T follicular helper cell (primary cell): Measurements from ENCODE around the gene ZFP37.
A peak's percentile ranks its signal among the peaks of the same experiment; 100 is the strongest.
"Not testable (repeated sequence)": the region's sequence is repeated elsewhere in the genome, so short reads cannot be mapped to it uniquely, and the experiment has no call there.

ENCODE experiments used
- DNase-seq: peaks from one replicate; pipeline ENCODE4 v3.0.0-alpha.2; 2020; ENCODE audit warnings: low read depth
- total RNA-seq, 2 experiments: gene quantifications; one replicate each; lab custom pipeline; 2026; lab: John Stamatoyannopoulos, UW

ZFP37 gene
- total RNA-seq: 4.8 to 8.6 reads per million in 2 experiments

DNA sequence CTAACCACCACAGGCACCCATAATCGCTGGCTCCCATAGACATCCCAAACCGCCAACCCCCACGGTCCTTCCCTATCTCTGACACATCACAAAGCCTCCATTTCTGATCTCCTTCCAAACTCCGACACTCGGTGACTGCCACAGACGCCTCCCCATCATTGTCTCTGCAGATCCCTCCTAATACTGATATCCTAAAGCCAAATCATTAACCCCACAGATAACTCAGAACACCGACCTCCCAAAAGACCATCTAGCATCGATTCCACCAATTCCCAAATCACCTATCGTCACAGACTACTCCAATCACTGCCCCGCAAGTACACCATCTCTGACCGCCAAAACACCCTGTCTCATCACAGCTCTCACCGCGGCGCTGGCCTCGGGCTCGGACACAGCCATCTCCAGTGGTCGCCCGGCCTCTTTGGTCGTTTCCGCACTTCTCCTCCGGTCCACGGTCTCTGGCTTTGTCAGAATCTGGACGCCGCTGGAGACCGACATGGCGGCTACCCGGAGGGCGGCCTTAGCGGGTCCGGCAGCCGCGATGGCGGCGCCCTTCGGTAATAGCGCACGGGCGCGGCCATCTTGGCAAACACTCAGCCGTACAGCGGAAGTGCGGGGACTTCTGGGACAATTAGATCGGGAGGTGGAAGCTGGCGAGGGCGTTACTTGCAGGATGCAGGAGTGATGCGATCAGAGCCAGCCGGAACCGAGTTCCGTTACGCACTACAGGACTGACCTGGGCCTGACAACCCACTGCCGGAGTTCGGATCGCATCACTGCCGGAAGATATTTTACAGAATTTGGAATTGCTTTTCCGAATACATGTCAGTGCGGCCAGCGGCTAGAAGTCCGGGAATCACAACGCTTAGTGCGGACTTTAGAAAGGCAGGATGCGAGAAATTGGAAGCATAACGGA is at the start of gene ZFP37:
Gene ZFP37, minus strand, starts transcription at position 534 of the 916 bp plus-strand sequence. Its CDS starts 36 bp downstream, at position 498.
- DNase-seq: peak; percentile 40

DNA sequence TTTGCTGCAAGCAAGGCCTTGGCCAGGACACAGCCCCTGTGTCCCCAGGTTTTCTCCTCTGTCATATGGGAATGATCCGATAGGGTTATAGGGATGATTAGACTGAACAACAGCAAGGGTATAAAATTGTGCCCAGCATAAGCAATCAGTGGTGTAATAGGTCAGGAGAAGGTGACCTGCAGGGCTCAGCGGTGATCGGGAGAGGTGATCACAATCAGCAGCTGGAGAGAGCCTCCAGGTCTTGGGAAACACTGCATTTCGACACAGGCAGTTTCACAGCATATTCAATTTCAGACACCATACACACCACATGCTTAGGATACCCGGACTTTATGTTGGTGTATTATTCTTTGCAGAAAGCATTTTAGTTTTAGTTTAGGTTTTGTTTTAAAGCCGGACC is 48.8 kb upstream of the ZFP37 start:
- not testable (repeated sequence) for DNase-seq

DNA sequence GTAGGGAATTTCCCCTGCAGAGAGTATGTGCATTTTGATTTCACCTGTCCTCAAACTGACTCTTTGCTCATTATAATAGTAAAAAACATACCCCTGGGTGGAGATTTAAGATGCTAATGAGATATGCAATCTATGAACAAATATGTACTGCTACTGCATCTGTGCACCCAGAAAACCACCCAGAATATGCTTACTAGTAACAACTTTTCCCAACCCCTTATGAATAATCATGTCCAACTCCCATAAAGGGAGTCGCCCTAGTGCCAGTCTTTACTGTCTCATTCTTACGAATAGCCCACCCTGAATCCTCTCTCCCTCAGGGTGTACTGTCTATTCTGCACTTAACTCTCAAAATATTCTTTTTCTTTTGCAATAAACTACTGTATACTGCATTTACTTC is 39.0 kb upstream of the ZFP37 start:
- no peak for DNase-seq

DNA sequence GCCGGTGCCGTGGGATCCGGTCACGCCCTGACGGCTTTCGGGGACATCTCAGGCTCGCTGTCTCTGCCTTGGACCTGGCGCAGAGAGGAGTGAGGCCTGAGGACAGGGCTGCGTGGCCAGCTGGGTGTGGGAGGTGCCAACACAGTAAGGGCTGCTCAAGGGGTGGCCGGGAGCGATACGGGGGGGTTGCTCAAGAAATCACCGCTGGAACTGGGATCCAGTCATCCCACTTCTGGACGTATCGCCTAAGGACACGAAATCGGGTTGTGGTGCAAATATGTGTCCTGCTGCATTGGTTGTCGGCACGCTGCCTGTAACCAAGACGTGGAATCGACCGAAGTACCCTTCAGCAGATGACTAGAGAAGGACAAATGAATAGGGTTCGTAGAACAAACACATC is 33.4 kb upstream of the ZFP37 start:
- DNase-seq: not testable (repeated sequence)

DNA sequence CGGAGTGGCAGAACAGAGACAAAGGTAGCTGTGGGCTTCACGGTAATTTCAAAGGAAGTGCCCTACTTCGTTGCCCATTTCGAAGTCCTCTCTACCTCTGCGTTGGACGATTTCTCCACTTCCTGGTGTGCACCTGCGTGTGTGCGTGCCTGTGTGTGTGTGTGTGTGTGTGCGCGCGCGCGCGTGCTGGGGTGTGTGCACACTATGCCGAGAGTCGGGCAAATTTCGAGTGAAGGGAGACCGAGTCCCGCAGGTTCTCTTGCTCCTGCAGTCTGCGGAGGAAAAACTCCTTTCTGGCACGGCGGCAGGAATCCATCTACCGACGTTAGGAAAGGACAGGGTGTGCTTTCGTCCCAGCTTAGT is 32.6 kb upstream of the ZFP37 start:
- DNase-seq: not testable (repeated sequence)

DNA sequence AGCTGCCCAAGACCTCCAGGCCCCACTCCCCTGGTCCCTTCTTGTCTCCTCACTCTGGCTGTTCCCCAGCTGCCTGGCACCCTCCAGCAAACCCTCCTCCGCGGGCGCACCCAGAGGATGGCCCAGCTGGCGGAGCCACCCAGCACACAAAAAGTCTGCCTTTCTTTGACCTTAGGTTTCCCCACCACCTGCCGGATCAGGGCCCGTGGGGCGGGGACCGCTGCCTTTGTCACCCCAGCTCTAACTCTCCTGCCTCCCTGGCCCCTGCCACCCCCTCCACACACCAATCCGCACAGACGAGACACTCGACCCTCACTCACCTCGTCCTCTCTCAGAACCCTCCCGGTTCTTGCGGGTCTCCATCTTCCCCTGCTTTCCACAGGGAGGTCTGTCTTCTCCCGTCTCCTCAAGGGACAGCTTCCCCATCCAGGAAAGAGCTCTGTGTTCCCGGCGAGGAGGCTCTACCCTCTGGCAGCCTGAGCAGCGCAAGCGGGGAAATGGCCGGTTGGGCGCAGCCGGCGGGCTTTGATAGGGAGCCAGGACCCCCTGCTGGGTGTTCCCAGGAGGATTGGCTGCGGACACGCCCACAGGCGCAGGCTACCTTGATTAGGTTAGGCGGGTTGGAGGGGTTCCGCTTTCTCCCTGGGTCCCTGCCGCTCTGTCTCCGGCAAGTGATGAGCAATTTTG is 32.1 kb upstream of the ZFP37 start:
- DNase-seq: not testable (repeated sequence)

DNA sequence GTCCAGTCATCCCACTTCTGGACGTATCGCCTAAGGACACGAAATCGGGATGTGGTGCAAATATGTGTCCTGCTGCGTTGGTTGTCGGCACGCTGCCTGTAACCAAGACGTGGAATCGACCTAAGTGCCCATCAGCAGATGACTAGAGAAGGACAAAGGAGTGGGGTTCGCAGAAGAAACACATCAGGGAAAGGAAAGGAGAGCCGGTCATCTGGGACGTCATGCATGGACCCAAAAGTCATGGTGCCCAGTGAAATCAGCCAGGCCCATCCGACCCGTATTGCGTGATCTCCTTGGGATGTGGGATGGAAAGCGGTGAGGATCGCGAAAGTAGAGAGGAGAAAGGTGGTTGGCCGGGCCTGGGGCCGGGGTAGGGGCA is 6.4 kb upstream of the ZFP37 start:
- DNase-seq: not testable (repeated sequence)

DNA sequence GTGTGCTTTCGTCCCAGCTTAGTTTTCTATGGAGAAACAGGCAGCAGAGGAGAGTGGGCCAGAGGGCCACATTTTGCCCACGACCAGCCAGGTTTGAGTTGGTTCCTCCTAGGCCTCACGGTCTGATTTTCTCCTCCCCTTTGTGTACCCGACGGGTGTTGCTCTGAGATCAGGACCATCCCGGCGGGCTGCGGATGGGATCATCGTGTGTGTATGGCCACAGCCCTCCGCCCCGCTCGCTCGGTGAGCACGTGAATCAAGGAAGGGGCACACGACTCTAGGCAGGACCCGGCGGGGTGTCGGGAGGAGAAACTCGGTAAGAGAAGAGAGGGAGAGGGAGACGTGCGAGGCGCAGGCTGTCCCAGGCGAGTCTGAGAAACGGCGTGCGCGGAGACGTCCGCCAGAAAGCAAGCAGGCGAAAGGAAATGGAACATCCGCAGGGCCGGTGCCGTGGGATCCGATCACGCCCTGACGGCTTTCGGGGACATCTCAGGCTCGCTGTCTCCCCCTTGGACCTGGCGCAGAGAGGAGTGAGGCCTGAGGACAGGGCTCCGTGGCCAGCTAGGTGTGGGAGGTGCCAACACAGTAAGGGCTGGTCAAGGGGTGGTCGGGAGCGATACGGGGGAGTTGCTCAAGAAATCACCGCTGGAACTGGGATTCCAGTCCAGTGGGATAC is 5.9 kb upstream of the ZFP37 start:
- not testable (repeated sequence) for DNase-seq

DNA sequence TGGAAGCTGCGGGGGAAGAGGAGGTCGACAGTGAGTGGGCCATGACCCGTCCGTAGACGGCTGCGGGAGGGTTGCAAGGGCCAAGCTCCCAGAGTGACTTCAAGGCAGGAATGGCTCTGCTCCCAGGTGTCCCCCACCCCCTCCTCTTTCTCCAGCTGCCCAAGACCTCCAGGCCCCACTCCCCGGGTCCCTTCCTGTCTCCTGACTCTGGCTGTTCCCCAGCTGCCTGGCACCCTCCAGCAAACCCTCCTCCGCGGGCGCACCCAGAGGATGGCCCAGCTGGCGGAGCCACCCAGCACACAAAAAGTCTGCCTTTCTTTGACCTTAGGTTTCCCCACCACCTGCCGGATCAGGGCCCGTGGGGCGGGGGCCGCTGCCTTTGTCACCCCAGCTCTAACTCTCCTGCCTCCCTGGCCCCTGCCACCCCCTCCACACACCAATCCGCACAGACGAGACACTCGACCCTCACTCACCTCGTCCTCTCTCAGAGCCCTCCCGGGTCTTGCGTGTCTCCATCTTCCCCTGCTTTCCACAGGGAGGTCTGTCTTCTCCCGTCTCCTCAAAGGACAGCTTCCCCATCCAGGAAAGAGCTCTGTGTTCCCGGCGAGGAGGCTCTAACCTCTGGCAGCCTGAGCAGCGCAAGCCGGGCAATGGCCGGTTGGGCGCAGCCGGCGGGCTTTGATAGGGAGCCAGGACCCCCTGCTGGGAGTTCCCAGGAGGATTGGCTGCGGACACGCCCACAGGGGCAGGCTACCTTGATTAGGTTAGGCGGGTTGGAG is 4.7 kb upstream of the ZFP37 start:
- DNase-seq: not testable (repeated sequence)

DNA sequence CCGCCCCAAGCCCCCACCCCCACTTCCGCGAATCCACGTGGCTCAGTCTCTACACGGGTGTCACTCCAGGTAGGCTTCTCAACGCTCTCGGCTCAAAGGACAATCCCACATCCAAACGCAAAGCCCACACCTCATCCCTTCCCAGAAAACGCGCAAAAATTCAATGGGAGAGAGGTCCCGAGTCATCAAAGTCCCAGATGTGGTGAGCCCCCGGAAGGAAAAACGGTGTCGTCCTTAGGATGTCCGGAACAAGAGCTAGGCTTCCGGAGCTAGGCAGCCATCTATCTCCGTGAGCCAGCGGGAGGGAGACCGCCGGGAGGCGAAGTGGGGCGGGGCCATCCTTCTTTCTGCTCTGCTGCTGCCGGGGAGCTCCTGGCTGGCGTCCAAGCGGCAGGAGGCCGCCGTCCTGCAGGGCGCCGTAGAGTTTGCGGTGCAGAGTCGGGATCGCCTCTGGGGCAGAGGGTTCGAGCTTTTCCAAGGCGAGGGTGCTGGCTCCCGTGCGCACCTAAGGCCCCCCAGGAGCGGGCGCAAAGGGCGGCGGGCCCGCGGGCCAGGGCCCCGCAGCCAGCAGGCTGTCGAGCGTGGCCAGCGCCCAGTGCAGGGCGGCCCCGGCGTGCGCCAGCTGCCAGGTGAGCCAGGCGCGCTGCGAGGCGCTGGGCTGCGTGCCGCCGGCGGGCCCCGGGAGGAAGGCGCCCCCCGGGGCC is 3.2 kb upstream of the ZFP37 start:
- DNase-seq: not testable (repeated sequence)

DNA sequence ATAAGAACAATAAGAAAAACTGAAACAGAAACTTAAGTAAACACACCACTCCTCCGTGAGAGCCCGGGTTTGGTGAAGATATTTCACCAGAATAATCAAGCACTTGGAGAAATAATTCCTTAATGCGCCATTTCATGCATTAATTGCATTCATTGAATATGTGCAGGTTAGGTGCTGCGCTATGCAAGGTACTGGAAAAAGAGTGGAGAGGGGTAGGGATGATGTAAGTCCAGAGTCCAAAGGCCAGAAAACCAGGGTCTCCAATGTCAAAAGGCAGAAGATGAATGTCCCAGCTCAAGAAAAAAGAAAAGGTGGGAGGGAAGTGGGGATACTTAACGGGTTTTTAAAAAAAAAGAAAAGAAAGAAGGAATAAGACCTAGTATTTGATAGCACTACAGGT is 669 bp upstream of the ZFP37 start:
- no peak for DNase-seq

DNA sequence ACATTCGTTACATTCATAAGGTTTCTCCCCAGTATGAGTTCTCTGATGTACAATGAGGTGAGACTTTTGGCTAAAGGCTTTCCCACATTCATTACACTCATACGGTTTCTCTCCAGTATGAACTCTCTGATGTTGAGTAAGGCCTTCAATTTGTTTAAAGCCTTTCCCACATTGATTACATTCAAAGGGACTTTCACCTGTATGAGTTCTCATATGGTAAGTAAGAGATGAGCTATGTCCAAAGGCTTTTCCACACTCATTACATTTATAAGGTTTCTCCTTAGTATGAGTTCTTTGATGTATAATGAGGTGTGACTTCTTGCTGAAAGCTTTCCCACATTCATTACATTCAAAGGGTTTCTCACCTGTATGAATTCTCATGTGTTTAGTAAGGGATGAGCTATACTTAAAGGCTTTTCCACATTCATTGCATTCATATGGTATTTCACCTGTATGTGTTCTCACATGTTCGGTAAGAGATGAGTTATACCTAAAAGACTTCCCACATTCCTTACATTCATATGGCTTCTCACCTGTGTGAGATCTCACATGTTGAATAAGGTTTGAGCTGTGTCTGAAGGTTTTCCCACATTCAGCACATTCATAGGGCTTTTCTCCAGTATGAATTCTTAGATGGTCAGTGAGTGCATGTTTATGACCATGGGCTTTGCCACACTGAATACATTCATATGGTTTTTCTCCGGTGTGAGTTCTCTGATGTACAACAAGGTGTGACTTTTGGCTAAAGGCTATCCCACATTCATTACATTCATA is 13.5 kb downstream of the ZFP37 start:
- no peak for DNase-seq

DNA sequence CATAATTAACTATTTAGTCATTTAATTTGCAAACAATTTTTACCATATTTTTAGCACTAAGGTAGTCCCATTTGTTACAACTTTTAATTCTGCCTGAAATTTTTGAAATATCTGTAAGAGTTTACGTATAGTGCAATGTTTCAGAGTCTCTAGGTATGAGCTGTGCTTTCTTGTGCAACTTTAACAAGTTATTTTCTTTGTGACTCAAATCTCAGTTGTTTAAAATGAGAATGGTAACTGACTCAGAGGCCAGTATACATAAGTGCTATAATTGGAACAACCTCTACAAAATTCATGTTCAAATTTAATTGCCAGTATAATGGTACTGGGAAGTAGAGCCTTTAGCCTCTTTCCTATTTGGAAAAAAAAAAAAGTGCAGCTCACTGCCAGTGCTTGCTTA is 30.3 kb downstream of the ZFP37 start:
- DNase-seq: no peak

DNA sequence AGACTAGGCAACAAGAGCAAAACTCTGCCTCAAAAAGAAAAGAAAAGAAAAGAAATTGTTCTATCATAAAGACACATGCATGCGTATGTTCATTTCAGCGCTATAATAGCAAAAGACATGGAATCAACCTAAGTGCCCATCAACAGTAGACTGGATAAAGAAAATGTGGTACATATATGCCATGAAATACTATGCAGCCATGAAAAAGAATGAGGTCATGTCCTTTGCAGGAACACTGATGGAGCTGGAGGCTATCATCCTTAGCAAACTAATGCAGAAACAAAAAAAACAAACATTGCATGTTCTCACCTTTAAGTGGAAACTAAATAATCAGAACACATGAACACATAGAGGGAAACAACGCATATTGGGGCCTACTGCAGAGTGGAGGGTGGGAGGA is 38.3 kb downstream of the ZFP37 start:
- DNase-seq: no peak

DNA sequence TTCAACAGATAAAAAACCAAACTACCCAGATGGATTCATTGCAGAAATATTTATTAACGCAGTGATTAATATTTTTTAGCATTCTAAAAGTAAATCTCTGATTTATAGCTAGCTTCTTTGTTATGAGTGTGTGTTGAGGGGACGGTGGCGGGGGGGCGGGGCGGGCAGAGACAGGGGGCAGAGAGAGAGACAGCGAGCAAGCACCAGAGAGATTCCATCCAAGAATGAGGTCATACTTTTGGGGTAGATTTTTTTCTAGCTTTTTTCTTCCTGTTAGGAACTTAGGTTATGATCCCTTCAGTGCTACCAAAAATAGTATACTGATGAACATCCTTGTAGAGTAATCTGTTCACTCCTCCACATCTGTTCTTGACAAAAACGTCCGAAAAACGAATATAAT is 44.0 kb downstream of the ZFP37 start:
- DNase-seq: no peak

DNA sequence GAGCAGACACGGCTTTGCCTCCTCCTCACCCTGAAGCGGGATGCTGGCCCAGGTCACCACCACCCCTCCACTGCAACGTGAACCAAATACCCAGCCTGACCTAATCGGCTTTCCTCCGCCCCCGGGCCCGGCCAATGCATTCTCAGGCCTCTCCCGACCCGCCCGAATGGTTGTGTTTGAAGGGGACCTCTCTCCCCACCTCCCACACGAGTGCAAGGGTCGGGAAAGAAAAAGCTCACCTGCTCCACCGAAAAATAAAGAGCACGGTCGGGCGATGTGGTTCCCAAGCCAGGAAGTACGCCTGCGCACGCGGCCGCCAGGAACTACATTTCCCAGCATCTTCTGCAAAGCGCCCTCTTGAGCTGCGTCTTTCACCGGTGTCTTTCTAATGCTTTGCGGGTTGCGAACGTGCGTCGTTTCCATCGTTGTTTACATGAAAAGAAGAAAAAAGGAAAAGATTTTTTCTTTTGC is 44.6 kb downstream of the ZFP37 start, which contains the start of gene ZNF883:
Gene ZNF883, minus strand, starts transcription at position 282 of the 471 bp plus-strand sequence.
- DNase-seq: peak; percentile 10

DNA sequence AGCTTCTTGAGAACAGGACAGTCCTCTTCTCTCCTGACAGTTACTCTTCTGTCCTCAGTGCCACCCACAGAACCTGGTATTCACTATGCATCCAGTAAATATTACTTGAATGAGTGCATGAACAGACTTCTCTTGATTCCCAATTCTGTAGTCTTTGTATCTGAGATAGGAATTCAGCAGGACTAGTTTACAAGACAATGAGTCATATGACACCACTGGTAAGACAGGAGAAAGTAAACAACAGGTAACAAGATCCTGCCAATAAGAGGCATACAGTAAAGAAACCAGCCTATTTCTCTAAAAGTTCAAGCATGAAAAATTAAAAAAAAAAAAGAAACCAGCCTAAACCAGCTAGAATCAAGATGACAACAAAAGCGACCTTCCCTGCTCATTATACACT is 50.7 kb downstream of the ZFP37 start:
- no peak for DNase-seq

DNA sequence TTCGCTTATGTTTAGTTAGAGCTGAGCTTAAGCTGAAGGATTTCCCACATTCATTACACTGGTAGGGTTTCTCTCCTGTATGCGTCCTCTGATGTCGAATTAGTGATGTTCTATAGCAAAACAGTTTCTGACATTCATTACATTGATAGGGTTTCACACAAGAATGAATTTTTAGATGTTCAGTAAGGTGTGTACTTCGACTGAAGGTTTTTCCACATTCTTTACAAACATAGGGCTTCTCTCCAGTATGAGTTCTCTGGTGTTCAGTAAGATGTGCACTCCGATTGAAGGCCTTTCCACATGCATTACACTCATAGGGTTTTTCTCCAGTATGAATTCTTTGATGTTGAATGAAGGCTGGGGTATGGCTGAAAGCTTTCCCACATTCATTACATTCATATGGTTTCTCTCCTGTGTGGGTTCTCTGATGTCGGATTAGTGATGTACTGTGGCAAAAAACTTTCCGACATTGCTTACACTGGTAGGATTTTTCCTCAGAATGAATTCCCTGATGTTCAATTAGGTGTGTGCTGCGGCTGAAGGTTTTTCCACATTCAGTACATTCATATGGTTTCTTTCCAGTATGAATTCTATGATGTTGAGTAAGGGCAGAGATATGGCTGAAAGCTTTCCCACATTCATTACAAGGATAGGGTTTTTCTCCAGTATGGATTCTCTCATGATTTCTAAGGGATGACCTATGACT is 59.1 kb downstream of the ZFP37 start:
- no peak for DNase-seq
